ENCODE data around the gene PERP.

DNA sequence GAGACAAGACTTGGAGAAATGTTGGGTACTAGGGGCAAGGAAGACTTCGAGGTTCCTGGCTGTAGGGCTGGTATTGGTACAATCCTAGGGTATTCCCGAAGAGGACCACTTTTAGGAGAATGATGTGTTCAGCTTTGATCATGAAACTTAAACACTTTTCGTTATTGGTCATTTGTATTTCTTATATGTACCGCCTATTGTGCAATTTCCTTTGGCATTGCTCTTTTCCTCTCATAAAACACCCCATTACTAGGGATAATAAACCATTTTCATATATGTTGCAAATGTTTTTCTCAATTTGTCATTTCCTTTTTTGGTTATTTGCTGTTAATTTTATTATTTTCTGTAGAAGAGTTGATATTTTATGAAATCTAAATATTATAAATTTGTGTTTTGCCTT, 35.6 kb upstream of the PERP start:
- TF ChIP-seq TAF1 (IDR thresholded peaks at IDR 0.05; ENCODE audit: low read depth) (no peak), EP300 (conservative IDR thresholded peaks at IDR 0.05; ENCODE audit: poor library complexity, severe bottlenecking) (no peak), POLR2AphosphoS5 (IDR thresholded peaks at IDR 0.05) (no peak), CTCF (IDR thresholded peaks at IDR 0.05; ENCODE audit: poor library complexity, severe bottlenecking) (no peak)
- TF ChIP-seq, protein P1, sequence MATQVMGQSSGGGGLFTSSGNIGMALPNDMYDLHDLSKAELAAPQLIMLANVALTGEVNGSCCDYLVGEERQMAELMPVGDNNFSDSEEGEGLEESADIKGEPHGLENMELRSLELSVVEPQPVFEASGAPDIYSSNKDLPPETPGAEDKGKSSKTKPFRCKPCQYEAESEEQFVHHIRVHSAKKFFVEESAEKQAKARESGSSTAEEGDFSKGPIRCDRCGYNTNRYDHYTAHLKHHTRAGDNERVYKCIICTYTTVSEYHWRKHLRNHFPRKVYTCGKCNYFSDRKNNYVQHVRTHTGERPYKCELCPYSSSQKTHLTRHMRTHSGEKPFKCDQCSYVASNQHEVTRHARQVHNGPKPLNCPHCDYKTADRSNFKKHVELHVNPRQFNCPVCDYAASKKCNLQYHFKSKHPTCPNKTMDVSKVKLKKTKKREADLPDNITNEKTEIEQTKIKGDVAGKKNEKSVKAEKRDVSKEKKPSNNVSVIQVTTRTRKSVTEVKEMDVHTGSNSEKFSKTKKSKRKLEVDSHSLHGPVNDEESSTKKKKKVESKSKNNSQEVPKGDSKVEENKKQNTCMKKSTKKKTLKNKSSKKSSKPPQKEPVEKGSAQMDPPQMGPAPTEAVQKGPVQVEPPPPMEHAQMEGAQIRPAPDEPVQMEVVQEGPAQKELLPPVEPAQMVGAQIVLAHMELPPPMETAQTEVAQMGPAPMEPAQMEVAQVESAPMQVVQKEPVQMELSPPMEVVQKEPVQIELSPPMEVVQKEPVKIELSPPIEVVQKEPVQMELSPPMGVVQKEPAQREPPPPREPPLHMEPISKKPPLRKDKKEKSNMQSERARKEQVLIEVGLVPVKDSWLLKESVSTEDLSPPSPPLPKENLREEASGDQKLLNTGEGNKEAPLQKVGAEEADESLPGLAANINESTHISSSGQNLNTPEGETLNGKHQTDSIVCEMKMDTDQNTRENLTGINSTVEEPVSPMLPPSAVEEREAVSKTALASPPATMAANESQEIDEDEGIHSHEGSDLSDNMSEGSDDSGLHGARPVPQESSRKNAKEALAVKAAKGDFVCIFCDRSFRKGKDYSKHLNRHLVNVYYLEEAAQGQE (IDR thresholded peaks at IDR 0.05; ENCODE audit: borderline replicate concordance) = no peak

Measured in neural cell (in vitro differentiated cells).